Astrocyte (in vitro differentiated cells and primary cell): ENCODE results near the gene SMAD4. TPM values are rescaled to one million over a fixed set of nuclear protein-coding genes. Genes with fewer than 3 reads are reported as not detected.

Source experiments
- DNase-seq: peaks from one replicate; pipeline ENCODE4 v3.0.0-alpha.2; 2010; ENCODE audit warnings: low read depth
- FAIRE-seq: peaks from 2 replicates; lab custom pipeline; 2011; peaks lifted over from hg19 to GRCh38; lab: Jason Lieb, UNC
- H2AFZ ChIP-seq: 2 replicates; pipeline ENCODE4 v1.6.0; 2012; ENCODE audit warnings: low read depth, low read length, inconsistent platforms
- H3K27ac ChIP-seq: 2 replicates; pipeline ENCODE4 v1.5.1; 2011; ENCODE audit warnings: low read depth, low read length, inconsistent platforms
- H3K27me3 ChIP-seq: 2 replicates; pipeline ENCODE4 v1.6.0; 2011; ENCODE audit warnings: low read length, inconsistent platforms; ENCODE audit not compliant: insufficient read depth
- H3K36me3 ChIP-seq: 2 replicates; pipeline ENCODE4 v1.5.1; 2011; ENCODE audit warnings: low read length, inconsistent platforms; ENCODE audit not compliant: insufficient read depth
- H3K4me1 ChIP-seq: 2 replicates; pipeline ENCODE4 v1.5.1; 2011; ENCODE audit warnings: low read length, inconsistent platforms; ENCODE audit not compliant: insufficient read depth
- H3K4me2 ChIP-seq: 2 replicates; pipeline ENCODE4 v1.6.0; 2012; ENCODE audit warnings: low read length, inconsistent platforms
- H3K4me3 ChIP-seq: 2 replicates; pipeline ENCODE4 v1.5.1; 2011; ENCODE audit warnings: low read depth, mild to moderate bottlenecking, low read length, inconsistent platforms; ENCODE audit not compliant: insufficient read depth
- H3K79me2 ChIP-seq: 2 replicates; pipeline ENCODE4 v1.6.0; 2012; ENCODE audit warnings: mild to moderate bottlenecking, low read length, inconsistent platforms; ENCODE audit not compliant: insufficient read depth
- H3K9ac ChIP-seq: 2 replicates; pipeline ENCODE4 v1.6.0; 2012; ENCODE audit warnings: mild to moderate bottlenecking, low read length, inconsistent platforms
- H3K9me3 ChIP-seq: 2 replicates; pipeline ENCODE4 v1.5.1; 2012; ENCODE audit warnings: low read depth, mild to moderate bottlenecking, low read length, inconsistent platforms; ENCODE audit not compliant: insufficient read depth
- H4K20me1 ChIP-seq: 2 replicates; pipeline ENCODE4 v1.6.0; 2012; ENCODE audit warnings: low read length, inconsistent platforms; ENCODE audit not compliant: insufficient read depth
- H3K27ac Mint-ChIP-seq: one replicate; pipeline ENCODE4 v1.8.0; 2021; ENCODE audit warnings: mild to moderate bottlenecking, mixed read lengths; ENCODE audit not compliant: unreplicated experiment
- H3K27me3 Mint-ChIP-seq: one replicate; pipeline ENCODE4 v1.8.0; 2021; ENCODE audit warnings: low read depth, mixed read lengths; ENCODE audit not compliant: unreplicated experiment
- H3K36me3 Mint-ChIP-seq: one replicate; pipeline ENCODE4 v1.8.0; 2021; ENCODE audit warnings: low read depth, mixed read lengths; ENCODE audit not compliant: unreplicated experiment
- H3K4me1 Mint-ChIP-seq: one replicate; pipeline ENCODE4 v1.8.0; 2021; ENCODE audit warnings: low read depth, mixed read lengths; ENCODE audit not compliant: unreplicated experiment
- H3K4me3 Mint-ChIP-seq: one replicate; pipeline ENCODE4 v1.8.0; 2021; ENCODE audit warnings: mild to moderate bottlenecking, moderate library complexity, mixed read lengths; ENCODE audit not compliant: unreplicated experiment
- H3K9me3 Mint-ChIP-seq: one replicate; pipeline ENCODE4 v1.8.0; 2021; ENCODE audit warnings: mild to moderate bottlenecking, mixed read lengths; ENCODE audit not compliant: unreplicated experiment
- EZH2 ChIP-seq: IDR thresholded peaks from 2 replicates; pipeline ENCODE4 v1.6.1; 2012; ENCODE audit warnings: mild to moderate bottlenecking, low read length, inconsistent platforms; ENCODE audit not compliant: insufficient read depth
- total RNA-seq: library from RNA; stranded (reverse); gene quantifications from 2 replicates; pipeline ENCODE4 v1.2.1, GENCODE V29; 2021
- TF ChIP-seq, protein P1 (sequence below): IDR thresholded peaks from 2 replicates; pipeline ENCODE4 v1.5.1; 2011; ENCODE audit warnings: low read depth, mild to moderate bottlenecking, inconsistent platforms, low read length, moderate library complexity; ENCODE audit not compliant: insufficient read depth

Gene SMAD4
- total RNA-seq, 1 donor from 2014 or later = 87.7 TPM

DNA sequence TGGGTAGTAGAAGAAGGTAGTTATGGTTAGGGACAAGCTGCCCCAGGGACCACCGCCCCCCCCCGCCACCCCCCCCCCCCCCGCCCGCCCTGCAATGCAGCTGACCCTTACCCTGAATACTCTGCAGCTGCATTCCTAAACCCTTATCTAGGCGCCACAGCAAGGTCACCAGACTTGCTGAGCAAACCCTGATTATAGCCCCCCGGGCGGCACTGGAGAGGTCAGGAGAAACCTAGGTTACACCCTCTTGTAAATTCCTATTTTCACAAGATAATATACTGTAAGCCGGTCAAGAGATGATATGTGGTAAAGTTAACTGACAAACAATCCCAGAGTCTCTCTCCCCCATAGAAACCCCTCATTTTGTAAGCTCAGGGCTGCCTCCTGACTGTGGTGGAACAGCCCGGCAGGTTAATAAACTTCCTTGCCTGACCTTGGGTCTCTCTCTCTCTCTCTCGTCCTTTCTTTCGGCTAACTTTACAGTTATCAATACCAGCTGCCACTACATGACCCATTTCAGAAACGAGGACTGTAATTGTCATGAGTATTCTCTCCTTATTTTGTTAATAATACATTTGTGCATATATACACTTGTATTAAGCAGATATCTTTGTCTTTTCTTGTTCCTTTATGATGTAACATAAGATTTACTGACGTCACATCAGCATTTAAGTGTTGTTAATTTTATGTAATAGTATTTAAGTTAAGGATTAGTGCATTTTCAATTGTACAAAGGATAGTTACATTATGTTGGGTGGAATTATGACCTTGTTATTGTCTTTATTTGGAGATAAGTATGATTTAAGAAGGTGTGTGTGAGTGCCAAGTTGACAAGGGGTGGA is 22.8 kb upstream of the SMAD4 start:
- H4K20me1 ChIP-seq = no peaks in the 10 kb centered on the region
- H3K36me3 Mint-ChIP-seq = no peaks in the 10 kb centered on the region
- no peak for DNase-seq
- no peaks in the 10 kb centered on the region for H3K27me3 ChIP-seq
- no peak overlapping the region for H3K9ac ChIP-seq
- peaks cover 2% of the 10 kb centered on the region for H3K9me3 Mint-ChIP-seq
- peaks cover 2% of the 10 kb centered on the region for H3K4me1 Mint-ChIP-seq
- H3K4me2 ChIP-seq = no peak overlapping the region
- no peak overlapping the region for H2AFZ ChIP-seq
- no peak overlapping the region for H3K4me3 Mint-ChIP-seq
- H3K4me1 ChIP-seq = peaks cover 4% of the 10 kb centered on the region
- no peak overlapping the region for H3K4me3 ChIP-seq
- FAIRE-seq = no peak
- peaks cover 2% of the 10 kb centered on the region for H3K27me3 Mint-ChIP-seq
- H3K9me3 ChIP-seq = no peaks in the 10 kb centered on the region
- no peak overlapping the region for H3K27ac Mint-ChIP-seq
- TF ChIP-seq, protein P1, sequence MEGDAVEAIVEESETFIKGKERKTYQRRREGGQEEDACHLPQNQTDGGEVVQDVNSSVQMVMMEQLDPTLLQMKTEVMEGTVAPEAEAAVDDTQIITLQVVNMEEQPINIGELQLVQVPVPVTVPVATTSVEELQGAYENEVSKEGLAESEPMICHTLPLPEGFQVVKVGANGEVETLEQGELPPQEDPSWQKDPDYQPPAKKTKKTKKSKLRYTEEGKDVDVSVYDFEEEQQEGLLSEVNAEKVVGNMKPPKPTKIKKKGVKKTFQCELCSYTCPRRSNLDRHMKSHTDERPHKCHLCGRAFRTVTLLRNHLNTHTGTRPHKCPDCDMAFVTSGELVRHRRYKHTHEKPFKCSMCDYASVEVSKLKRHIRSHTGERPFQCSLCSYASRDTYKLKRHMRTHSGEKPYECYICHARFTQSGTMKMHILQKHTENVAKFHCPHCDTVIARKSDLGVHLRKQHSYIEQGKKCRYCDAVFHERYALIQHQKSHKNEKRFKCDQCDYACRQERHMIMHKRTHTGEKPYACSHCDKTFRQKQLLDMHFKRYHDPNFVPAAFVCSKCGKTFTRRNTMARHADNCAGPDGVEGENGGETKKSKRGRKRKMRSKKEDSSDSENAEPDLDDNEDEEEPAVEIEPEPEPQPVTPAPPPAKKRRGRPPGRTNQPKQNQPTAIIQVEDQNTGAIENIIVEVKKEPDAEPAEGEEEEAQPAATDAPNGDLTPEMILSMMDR = no peak
- no peak for TF ChIP-seq EZH2
- no peaks in the 10 kb centered on the region for H3K79me2 ChIP-seq
- H3K27ac ChIP-seq = no peak overlapping the region
- H3K36me3 ChIP-seq = no peaks in the 10 kb centered on the region

DNA sequence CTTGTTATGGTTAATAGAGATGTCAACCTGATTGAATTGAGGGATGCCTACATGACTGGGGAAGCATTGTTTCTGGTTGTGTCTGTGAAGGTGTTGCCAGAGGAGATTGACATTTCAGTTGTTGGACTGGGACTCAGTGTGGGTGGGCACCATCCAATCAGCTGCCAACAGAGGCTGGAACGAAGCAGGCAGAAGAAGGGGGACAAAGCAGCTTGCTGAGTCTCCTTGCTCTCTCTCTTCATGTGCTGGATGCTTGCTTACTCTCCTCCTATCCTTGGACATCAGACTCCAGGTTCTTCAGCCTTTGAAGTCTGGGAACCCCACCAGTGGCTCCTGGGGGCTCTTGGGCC is 22.2 kb upstream of the SMAD4 start:
- peaks cover 4% of the 10 kb centered on the region for H3K4me1 ChIP-seq
- DNase-seq = no peak
- H3K27ac ChIP-seq = no peak overlapping the region
- no peaks in the 10 kb centered on the region for H4K20me1 ChIP-seq
- no peak overlapping the region for H3K27ac Mint-ChIP-seq
- no peak for TF ChIP-seq EZH2
- TF ChIP-seq, protein P1 = no peak
- H3K9me3 ChIP-seq = no peaks in the 10 kb centered on the region
- H3K4me3 Mint-ChIP-seq = no peak overlapping the region
- no peak overlapping the region for H3K4me2 ChIP-seq
- no peaks in the 10 kb centered on the region for H3K36me3 ChIP-seq
- peaks cover 2% of the 10 kb centered on the region for H3K27me3 Mint-ChIP-seq
- FAIRE-seq = no peak
- no peaks in the 10 kb centered on the region for H3K79me2 ChIP-seq
- H3K9me3 Mint-ChIP-seq = no peaks in the 10 kb centered on the region
- no peak overlapping the region for H2AFZ ChIP-seq
- no peak overlapping the region for H3K9ac ChIP-seq
- peaks cover 2% of the 10 kb centered on the region for H3K4me1 Mint-ChIP-seq
- no peaks in the 10 kb centered on the region for H3K27me3 ChIP-seq
- no peak overlapping the region for H3K4me3 ChIP-seq
- no peaks in the 10 kb centered on the region for H3K36me3 Mint-ChIP-seq

DNA sequence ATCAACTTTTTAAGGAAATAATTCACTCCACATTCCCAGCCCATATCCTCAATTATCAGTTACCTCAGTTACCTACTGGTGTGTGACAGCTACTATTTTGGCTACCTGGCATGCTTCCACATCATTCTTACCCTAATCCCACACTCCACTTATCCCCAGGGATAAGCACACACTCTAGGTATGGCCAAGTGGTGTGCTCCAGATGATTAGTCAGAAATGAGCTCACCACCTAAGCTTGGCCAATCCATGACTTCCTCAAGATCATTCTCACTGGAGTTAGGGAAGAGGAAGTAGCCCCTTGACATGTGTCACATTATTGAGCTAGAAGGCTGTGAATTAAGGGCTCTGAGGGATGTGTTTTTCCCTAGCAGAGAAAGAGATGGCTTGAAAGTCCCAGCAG is 20.9 kb upstream of the SMAD4 start:
- FAIRE-seq (no peak), DNase-seq (peak; percentile 18)
- no peaks in the 10 kb centered on the region for H3K27me3 ChIP-seq
- TF ChIP-seq EZH2 = no peak
- TF ChIP-seq, protein P1 = no peak
- no peak overlapping the region for H2AFZ ChIP-seq
- H3K9me3 ChIP-seq = no peaks in the 10 kb centered on the region
- no peak overlapping the region for H3K4me2 ChIP-seq
- Mint-ChIP-seq H3K4me3 (no peak overlapping the region), H3K27me3 (peaks cover 2% of the 10 kb centered on the region), H3K9me3 (no peaks in the 10 kb centered on the region), H3K27ac (no peak overlapping the region), H3K4me1 (peaks cover 2% of the 10 kb centered on the region), H3K36me3 (no peaks in the 10 kb centered on the region)
- H3K79me2 ChIP-seq = no peaks in the 10 kb centered on the region
- H4K20me1 ChIP-seq = no peaks in the 10 kb centered on the region
- no peaks in the 10 kb centered on the region for H3K36me3 ChIP-seq
- no peak overlapping the region for H3K4me3 ChIP-seq
- no peak overlapping the region for H3K27ac ChIP-seq
- H3K9ac ChIP-seq = no peak overlapping the region
- H3K4me1 ChIP-seq = peaks cover 4% of the 10 kb centered on the region
